22Rv1 (cell line): ENCODE data around the gene COLEC12.

Experiments
- H3K27ac ChIP-seq: fragments of 450-650 bp; 2 replicates; pipeline ENCODE4 v1.5.1; 2017
- ZFX ChIP-seq: fragments of 450-650 bp; IDR thresholded peaks from 2 replicates; pipeline ENCODE4 v1.6.1; 2017; ENCODE audit warnings: antibody characterized with exemption, borderline replicate concordance
- TF ChIP-seq, protein P1 (sequence below): fragments of 450-650 bp; IDR thresholded peaks from 2 replicates; pipeline ENCODE4 v1.5.1; 2017; ENCODE audit warnings: mild to moderate bottlenecking

COLEC12 gene

DNA sequence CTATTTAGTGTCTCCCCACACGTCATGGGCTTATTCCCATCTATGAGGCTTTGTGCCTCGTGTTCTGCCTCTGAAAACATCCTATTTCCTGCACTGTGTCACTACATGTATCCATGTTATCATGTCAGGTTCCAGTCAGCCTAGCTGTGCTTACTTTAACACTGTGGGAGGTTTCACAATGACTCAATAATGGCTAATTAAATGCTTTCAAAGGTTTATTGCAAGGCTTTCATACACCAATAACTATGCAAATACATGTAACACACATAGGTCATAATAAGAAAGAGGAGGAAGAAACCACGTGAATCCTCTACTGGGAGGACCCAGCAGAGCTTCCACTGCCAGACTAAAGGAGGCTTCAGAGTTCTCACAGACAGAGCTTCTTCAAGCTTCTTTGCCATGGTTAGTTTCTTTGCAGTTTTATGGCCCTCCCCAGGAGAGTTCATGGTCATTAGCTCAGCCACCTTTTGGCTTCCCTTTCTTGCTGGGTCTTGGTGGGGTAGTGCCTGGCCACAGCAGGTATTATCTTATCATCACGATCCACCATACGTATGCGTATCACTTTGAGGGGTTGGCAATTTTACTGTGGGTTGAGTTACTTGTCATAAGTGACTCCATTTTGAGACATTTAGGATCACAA, 5.1 kb upstream of the COLEC12 start:
- 0 out of 2 replicates have a peak overlapping the region, but pooled peaks have one; percentile 39 for H3K27ac ChIP-seq
- TF ChIP-seq, protein P1, sequence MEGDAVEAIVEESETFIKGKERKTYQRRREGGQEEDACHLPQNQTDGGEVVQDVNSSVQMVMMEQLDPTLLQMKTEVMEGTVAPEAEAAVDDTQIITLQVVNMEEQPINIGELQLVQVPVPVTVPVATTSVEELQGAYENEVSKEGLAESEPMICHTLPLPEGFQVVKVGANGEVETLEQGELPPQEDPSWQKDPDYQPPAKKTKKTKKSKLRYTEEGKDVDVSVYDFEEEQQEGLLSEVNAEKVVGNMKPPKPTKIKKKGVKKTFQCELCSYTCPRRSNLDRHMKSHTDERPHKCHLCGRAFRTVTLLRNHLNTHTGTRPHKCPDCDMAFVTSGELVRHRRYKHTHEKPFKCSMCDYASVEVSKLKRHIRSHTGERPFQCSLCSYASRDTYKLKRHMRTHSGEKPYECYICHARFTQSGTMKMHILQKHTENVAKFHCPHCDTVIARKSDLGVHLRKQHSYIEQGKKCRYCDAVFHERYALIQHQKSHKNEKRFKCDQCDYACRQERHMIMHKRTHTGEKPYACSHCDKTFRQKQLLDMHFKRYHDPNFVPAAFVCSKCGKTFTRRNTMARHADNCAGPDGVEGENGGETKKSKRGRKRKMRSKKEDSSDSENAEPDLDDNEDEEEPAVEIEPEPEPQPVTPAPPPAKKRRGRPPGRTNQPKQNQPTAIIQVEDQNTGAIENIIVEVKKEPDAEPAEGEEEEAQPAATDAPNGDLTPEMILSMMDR = no peak
- no peak for TF ChIP-seq ZFX

DNA sequence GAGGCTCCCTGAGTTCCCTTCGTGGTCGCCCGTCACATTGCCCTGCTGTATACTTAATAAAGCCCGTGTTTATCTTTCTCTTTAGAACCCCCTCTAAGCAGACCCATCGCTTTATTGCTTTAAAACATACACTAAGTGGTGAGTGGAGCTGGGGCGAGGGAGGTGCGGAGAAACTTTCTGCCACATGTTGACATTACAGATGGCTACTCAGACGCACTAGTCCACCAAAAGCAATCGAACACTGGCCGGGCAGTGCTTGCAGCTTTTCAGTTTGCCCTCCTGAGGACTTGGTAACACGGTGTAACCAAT, 859 bp upstream of the COLEC12 start:
- TF ChIP-seq, protein P1 = no peak
- no peak for TF ChIP-seq ZFX

DNA sequence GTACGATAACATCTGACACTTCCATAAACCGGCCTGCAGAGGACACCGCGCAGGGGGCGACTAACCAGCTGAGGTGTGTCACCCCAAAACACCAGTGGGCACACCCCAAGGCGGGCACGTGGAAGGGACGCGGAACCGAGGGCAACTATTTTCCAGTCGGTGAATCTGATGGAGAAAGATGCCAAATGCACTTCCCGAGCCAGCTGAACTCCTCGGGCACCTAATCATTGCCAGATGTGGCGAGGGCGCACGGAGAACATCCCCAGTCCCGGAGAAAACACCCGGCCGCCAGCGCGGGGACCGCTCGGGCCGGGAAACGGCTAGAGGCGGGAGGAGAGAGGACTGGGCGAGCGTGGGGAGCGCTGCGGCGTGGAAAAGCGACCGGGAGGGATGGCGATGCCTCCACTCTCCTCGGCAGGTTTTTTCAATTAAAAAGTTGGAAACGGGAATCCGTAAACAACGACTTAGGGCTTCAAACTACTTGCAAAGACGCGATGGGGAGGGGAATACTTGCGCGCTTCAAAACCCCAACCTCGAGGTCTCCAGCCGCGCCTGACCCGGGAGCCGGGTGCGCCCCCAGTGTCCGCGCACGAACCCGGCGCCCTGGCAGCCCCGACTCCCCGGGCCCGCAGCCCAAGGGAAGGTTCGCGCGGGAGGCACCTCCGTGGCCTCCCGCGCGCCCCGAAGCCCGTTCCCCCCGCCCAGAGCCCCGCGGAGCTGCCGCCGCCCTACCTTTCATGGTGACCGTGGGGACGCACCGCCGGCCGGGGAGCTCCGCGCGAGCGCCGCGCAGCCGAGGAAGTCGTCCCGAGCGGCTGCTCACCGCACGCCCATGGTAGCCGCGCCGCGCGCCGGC, 497 bp downstream of the COLEC12 start:
- TF ChIP-seq ZFX = no peak
- TF ChIP-seq, protein P1 = peak; percentile 31; the same call in 1 of the 2 replicates
- H3K27ac ChIP-seq = peak overlapping the region; percentile 58

More for the DNA sequence above, 859 bp upstream of the COLEC12 start:
- H3K27ac ChIP-seq = peak overlapping the region; percentile 58

DNA sequence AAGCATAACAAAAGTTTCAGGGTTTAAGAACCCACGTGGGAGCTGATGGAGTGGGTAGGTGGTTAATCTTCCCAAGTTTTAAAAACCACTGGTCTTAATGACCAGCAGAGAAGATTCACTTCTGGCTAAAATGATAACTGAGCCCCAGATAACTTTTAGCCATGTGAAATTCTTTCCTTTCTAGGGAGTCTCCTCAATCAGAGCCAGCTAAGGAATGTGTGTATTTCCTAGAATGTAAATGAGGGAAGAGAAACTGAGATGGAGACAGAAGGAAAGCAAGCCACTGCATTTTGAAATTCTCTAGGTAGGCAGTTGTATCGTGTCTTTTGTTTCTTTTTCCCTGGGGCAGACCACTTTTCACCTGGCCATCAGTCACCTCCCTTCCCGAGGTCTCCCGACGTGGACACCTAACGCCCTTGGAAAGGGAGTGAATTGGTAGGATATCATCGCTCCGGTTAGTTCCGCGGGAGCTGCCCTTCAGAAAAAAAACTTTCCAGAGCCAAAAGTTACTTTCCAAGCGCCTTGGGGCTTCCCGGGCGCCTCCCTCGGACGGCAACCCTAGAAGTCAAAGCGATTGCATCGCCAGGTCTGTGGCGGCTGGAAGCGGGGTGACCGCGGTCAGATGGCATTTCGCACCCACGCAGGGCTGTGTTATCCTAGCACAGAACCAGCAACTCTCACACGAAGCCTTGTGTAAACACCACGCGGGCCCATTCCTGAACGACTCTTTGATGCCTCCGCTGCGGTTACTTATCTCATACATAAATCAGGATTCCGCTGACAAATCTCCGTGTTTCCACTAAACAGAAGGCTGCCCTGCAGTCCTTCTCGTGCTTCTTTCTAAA, 1.3 kb downstream of the COLEC12 start:
- H3K27ac ChIP-seq = peak overlapping the region; percentile 58
- TF ChIP-seq ZFX = no peak
- TF ChIP-seq, protein P1 = no peak

DNA sequence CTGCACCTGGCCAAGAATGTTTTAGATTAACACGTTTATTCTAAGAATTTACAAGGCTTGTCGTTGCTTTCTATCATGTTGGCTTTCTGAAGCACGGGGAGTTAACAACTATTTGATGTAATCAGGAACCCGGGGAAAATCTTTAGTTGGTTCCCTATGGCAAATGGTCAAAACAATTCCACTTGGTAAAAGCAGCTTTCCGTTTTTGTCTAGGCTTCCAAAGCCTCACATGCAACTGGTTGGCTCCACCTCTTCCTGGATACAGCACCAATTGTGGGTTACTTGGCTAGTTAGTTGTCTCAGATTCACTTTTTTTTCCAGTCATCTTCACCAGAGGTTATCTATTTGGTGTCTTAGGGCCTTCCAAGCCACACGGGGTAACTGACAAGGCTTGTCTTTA, 2.8 kb downstream of the COLEC12 start:
- no peak for TF ChIP-seq ZFX
- H3K27ac ChIP-seq = peak overlapping the region; percentile 23; the same call in 1 of the 2 replicates

DNA sequence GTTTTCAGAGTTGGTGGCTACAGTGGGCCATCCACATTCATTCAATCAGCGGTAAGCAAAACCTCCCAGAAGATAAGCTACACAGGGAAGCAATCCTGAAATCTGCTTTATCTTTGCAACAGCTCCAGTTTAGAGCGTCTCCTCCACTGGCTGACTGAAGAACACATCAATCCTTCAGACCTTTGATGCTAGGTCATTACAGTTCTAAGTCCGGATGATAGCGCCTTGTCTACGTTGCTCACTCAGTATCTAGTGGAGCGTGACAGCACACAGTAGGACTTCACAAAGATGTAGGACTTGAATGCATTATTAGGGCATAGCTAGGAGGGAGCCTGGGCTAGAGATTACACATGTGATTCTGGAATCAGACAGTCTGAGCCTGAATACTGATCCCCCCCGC, 5.0 kb downstream of the COLEC12 start:
- TF ChIP-seq, protein P1 = no peak
- no peak for TF ChIP-seq ZFX
- no peak overlapping the region for H3K27ac ChIP-seq

DNA sequence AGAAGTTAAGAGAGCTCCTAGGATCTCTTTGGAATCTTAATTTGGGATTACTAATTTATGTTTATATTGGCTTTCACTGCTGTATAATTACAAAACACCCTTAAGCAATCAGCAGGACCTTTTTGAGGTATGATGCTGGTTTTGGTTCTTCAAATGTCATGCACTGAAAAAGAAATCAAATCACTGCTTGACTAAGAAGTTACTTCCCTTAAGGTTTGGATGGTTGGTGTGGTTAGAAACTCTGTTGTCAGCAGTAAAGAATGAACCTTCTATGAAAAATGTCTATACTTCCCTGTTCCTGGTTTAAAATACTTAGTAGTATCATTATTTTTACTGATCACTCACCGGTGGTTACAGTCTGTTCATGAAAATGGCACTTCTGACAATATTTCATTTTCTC, 5.5 kb downstream of the COLEC12 start:
- TF ChIP-seq, protein P1 = no peak
- no peak for TF ChIP-seq ZFX

More for the DNA sequence above, 5.5 kb downstream of the COLEC12 start:
- no peak overlapping the region for H3K27ac ChIP-seq
